Activated CD4-positive, alpha-beta T cell treated with anti-CD3 and anti-CD28 coated beads for 36 hours (primary cell): ENCODE measurements around the gene NFYA. TPM values are rescaled to one million over a fixed set of nuclear protein-coding genes. Genes with fewer than 3 reads are reported as not detected.

Experiments
- ATAC-seq: fragments of 200-7000 bp; cut with Tn5 transposase; one replicate; pipeline ENCODE4 v1.10.0; 2021; ENCODE audit warnings: mild to moderate bottlenecking, moderate library complexity
- CTCF ChIA-PET: fragments of 350-600 bp; sonication (Branson Sonifier 250); formaldehyde crosslinking; loops from one replicate; lab custom pipeline; 2021; ENCODE audit warnings: antibody characterized with exemption; lab: Charles Lee
- POLR2A ChIA-PET: fragments of 350-600 bp; sonication (Branson Sonifier 250); formaldehyde crosslinking; loops from one replicate; lab custom pipeline; 2021; ENCODE audit warnings: antibody characterized with exemption, inconsistent platforms; lab: Charles Lee
- DNase-seq: peaks from one replicate; pipeline ENCODE4 v3.0.0-alpha.2; 2020
- H3K27ac Mint-ChIP-seq: one replicate; pipeline ENCODE4 v1.8.0; 2021; ENCODE audit warnings: mixed read lengths
- H3K27me3 Mint-ChIP-seq: one replicate; pipeline ENCODE4 v1.8.0; 2021; ENCODE audit warnings: mixed read lengths
- H3K36me3 Mint-ChIP-seq: one replicate; pipeline ENCODE4 v1.8.0; 2021; ENCODE audit warnings: low read depth, mixed read lengths
- H3K4me1 Mint-ChIP-seq: one replicate; pipeline ENCODE4 v1.8.0; 2021; ENCODE audit warnings: mixed read lengths
- H3K4me3 Mint-ChIP-seq: one replicate; pipeline ENCODE4 v1.8.0; 2021; ENCODE audit warnings: mild to moderate bottlenecking, moderate library complexity, mixed read lengths
- H3K9me3 Mint-ChIP-seq: one replicate; pipeline ENCODE4 v1.8.0; 2021; ENCODE audit warnings: low read depth, mixed read lengths
- intact Hi-C, 2 experiments: fragments of 100-400 bp; cut with DNase I in 1 of 2; cut with micrococcal nuclease in 1 of 2; formaldehyde crosslinking; loops; one replicate each; pipeline versions ENCODE4 v1.14.2 to v1.15.1; 2022 to 2024; cut with DNase I, micrococcal nuclease
- total RNA-seq, 2 experiments: library from RNA; stranded (reverse); gene quantifications; one replicate each; pipeline ENCODE4 v1.2.3, GENCODE V29; 2021

The NFYA gene
- 10 to 100 TPM; 31.5 to 38.2 TPM for total RNA-seq

- ChIA-PET CTCF (interaction anchor here (0.5 kb wide), 1 partner anchor 292 kb away, joined by 3 read pairs; no protein-coding TSS in a partner anchor), POLR2A (interaction anchor here (0.6 to 1.1 kb wide), 2 partner anchors 45 to 321 kb away, joined by 4 to 5 read pairs; no protein-coding TSS in a partner anchor)
- ATAC-seq (peak; percentile 75), DNase-seq (peak; percentile 100)
- H3K4me3 Mint-ChIP-seq = peak within 1 kb of the TSS; percentile 94
- H3K27ac Mint-ChIP-seq = peak within 1 kb of the TSS; percentile 98
- peaks cover 40% of the 10 kb centered on the region for H3K36me3 Mint-ChIP-seq
- no peaks in the 10 kb centered on the region for H3K27me3 Mint-ChIP-seq
- H3K4me1 Mint-ChIP-seq = peaks cover 48% of the 10 kb centered on the region
- intact Hi-C loops = loop anchor here (1.0 to 10.0 kb wide), 19 partner anchors 45 to 1959 kb away; partner anchors contain the start of genes KCNK5 (in 2 of the 2), TOMM6 (in 2 of the 2), BYSL (in 1 of the 2) and CCND3 (in 1 of the 2)
- no peaks in the 10 kb centered on the region for H3K9me3 Mint-ChIP-seq
Measured at GRCh38 chr6:41072836-41073202, at the start of gene NFYA. TSS of gene NFYA (plus strand) at chr6:41072974. CDS start at chr6:41079090, 6,116 bp downstream.

GRCh38 chr6:41023114-41023513 lies 49.7 kb upstream of the NFYA start:
- Mint-ChIP-seq H3K4me1 (peaks cover 9% of the 10 kb centered on the region), H3K9me3 (no peaks in the 10 kb centered on the region), H3K36me3 (no peaks in the 10 kb centered on the region), H3K27ac (no peak overlapping the region), H3K4me3 (no peak overlapping the region), H3K27me3 (no peaks in the 10 kb centered on the region)
- no peak for ATAC-seq
- intact Hi-C loops = no loop called here
- POLR2A ChIA-PET = no interaction called here
- DNase-seq = no peak
- CTCF ChIA-PET = no interaction called here

GRCh38 chr6:41025966-41026530 lies 46.7 kb upstream of the NFYA start:
- DNase-seq (no peak), ATAC-seq (no peak)
- no peak overlapping the region for H3K27ac Mint-ChIP-seq
- POLR2A ChIA-PET = no interaction called here
- no peaks in the 10 kb centered on the region for H3K9me3 Mint-ChIP-seq
- CTCF ChIA-PET = interaction anchor here (1.4 to 1.9 kb wide), 2 partner anchors 8 to 15 kb away, joined by 3 to 4 read pairs; no protein-coding TSS in a partner anchor
- intact Hi-C loops = loop anchor here in 1 of 2 experiments (5.0 kb wide), 2 partner anchors 114 to 291 kb away; no protein-coding TSS in a partner anchor
- peaks cover 17% of the 10 kb centered on the region for H3K4me1 Mint-ChIP-seq
- no peaks in the 10 kb centered on the region for H3K27me3 Mint-ChIP-seq
- no peaks in the 10 kb centered on the region for H3K36me3 Mint-ChIP-seq
- no peak overlapping the region for H3K4me3 Mint-ChIP-seq

- no peaks in the 10 kb centered on the region for H3K9me3 Mint-ChIP-seq
- H3K4me1 Mint-ChIP-seq = peaks cover 17% of the 10 kb centered on the region
- H3K4me3 Mint-ChIP-seq = peak overlapping the region; percentile 73
- H3K27ac Mint-ChIP-seq = peak overlapping the region; percentile 73
- POLR2A ChIA-PET = interaction anchor here (1.2 kb wide), 1 partner anchor 32 kb away, joined by 3 read pairs; no protein-coding TSS in a partner anchor
- H3K36me3 Mint-ChIP-seq = no peaks in the 10 kb centered on the region
- intact Hi-C loops = loop anchor here (1.0 to 5.0 kb wide), 3 partner anchors 21 to 290 kb away; no protein-coding TSS in a partner anchor
- ATAC-seq (no peak), DNase-seq (no peak)
- no peaks in the 10 kb centered on the region for H3K27me3 Mint-ChIP-seq
- CTCF ChIA-PET = interaction anchor here (0.6 to 3.4 kb wide), 19 partner anchors 8 to 1152 kb away, joined by 3 to 27 read pairs (median 5); partner anchors contain the start of gene TSPO2
Measured at GRCh38 chr6:41027241-41027640, 45.5 kb upstream of the NFYA start.

- ChIA-PET POLR2A (interaction anchor here (0.6 to 1.2 kb wide), 4 partner anchors 8 to 45 kb away, joined by 3 to 5 read pairs (median 4); partner anchors contain the start of genes NFYA and OARD1), CTCF (interaction anchor here (0.6 to 3.4 kb wide), 25 partner anchors 8 to 1191 kb away, joined by 3 to 27 read pairs (median 5); partner anchors contain the start of gene TSPO2)
- H3K4me3 Mint-ChIP-seq = peak overlapping the region; percentile 73
- H3K27me3 Mint-ChIP-seq = no peaks in the 10 kb centered on the region
- H3K4me1 Mint-ChIP-seq = peaks cover 17% of the 10 kb centered on the region
- H3K36me3 Mint-ChIP-seq = no peaks in the 10 kb centered on the region
- peak overlapping the region; percentile 77 for H3K27ac Mint-ChIP-seq
- peak; percentile 89 for DNase-seq
- H3K9me3 Mint-ChIP-seq = no peaks in the 10 kb centered on the region
- intact Hi-C loops = loop anchor here (1.0 to 5.0 kb wide), 5 partner anchors 22 to 700 kb away; no protein-coding TSS in a partner anchor
- ATAC-seq = peak; percentile 88
Measured at GRCh38 chr6:41027799-41028560, 44.8 kb upstream of the NFYA start.

GRCh38 chr6:41028561-41029412 lies 44.0 kb upstream of the NFYA start:
- CTCF ChIA-PET = interaction anchor here (0.6 to 3.4 kb wide), 20 partner anchors 7 to 1681 kb away, joined by 3 to 27 read pairs (median 6); partner anchors contain the start of gene TSPO2
- no peaks in the 10 kb centered on the region for H3K9me3 Mint-ChIP-seq
- peaks cover 17% of the 10 kb centered on the region for H3K4me1 Mint-ChIP-seq
- no peaks in the 10 kb centered on the region for H3K36me3 Mint-ChIP-seq
- POLR2A ChIA-PET = interaction anchor here (0.6 to 1.2 kb wide), 4 partner anchors 9 to 471 kb away, joined by 3 to 5 read pairs (median 4); partner anchors contain the start of genes NFYA and OARD1
- intact Hi-C loops = loop anchor here in 1 of 2 experiments (1.0 to 5.0 kb wide), 5 partner anchors 22 to 700 kb away; no protein-coding TSS in a partner anchor
- ATAC-seq (peak; percentile 48), DNase-seq (no peak)
- H3K27ac Mint-ChIP-seq = peak overlapping the region; percentile 82
- H3K4me3 Mint-ChIP-seq = peak overlapping the region; percentile 73
- H3K27me3 Mint-ChIP-seq = no peaks in the 10 kb centered on the region

- no peaks in the 10 kb centered on the region for H3K36me3 Mint-ChIP-seq
- ChIA-PET POLR2A (interaction anchor here (0.7 kb wide), 1 partner anchor 16 kb away, joined by 3 read pairs; no protein-coding TSS in a partner anchor), CTCF (interaction anchor here (0.7 kb wide), 1 partner anchor 11 kb away, joined by 3 read pairs; no protein-coding TSS in a partner anchor)
Measured at GRCh38 chr6:41032830-41033229, 39.9 kb upstream of the NFYA start.

GRCh38 chr6:41033776-41034175 lies 39.0 kb upstream of the NFYA start:
- Mint-ChIP-seq H3K27me3 (no peaks in the 10 kb centered on the region), H3K36me3 (no peaks in the 10 kb centered on the region), H3K4me3 (no peak overlapping the region), H3K4me1 (peaks cover 6% of the 10 kb centered on the region), H3K27ac (no peak overlapping the region), H3K9me3 (no peaks in the 10 kb centered on the region)
- DNase-seq = no peak
- intact Hi-C loops = no loop called here
- CTCF ChIA-PET = interaction anchor here (0.6 to 0.7 kb wide), 2 partner anchors 145 to 1442 kb away, joined by 3 to 5 read pairs; no protein-coding TSS in a partner anchor
- no peak for ATAC-seq
- POLR2A ChIA-PET = no interaction called here

More at GRCh38 chr6:41032830-41033229, 39.9 kb upstream of the NFYA start:
- H3K4me3 Mint-ChIP-seq = no peak overlapping the region
- H3K27ac Mint-ChIP-seq = no peak overlapping the region
- no peaks in the 10 kb centered on the region for H3K9me3 Mint-ChIP-seq
- no peaks in the 10 kb centered on the region for H3K27me3 Mint-ChIP-seq
- DNase-seq (no peak), ATAC-seq (no peak)
- H3K4me1 Mint-ChIP-seq = peaks cover 9% of the 10 kb centered on the region
- intact Hi-C loops = no loop called here

- Mint-ChIP-seq H3K4me3 (no peak overlapping the region), H3K36me3 (no peaks in the 10 kb centered on the region), H3K4me1 (peaks cover 8% of the 10 kb centered on the region), H3K9me3 (no peaks in the 10 kb centered on the region), H3K27ac (no peak overlapping the region), H3K27me3 (no peaks in the 10 kb centered on the region)
- ChIA-PET CTCF (interaction anchor here (1.1 to 1.7 kb wide), 3 partner anchors 9 to 35 kb away, joined by 3 to 7 read pairs (median 3); no protein-coding TSS in a partner anchor), POLR2A (no interaction called here)
- no peak for DNase-seq
- ATAC-seq = no peak
- intact Hi-C loops = no loop called here
Measured at GRCh38 chr6:41036186-41036585, 36.6 kb upstream of the NFYA start.

- ChIA-PET CTCF (interaction anchor here (1.1 to 1.7 kb wide), 5 partner anchors 9 to 1103 kb away, joined by 3 to 7 read pairs (median 3); no protein-coding TSS in a partner anchor), POLR2A (no interaction called here)
- Mint-ChIP-seq H3K36me3 (no peaks in the 10 kb centered on the region), H3K4me3 (no peak overlapping the region), H3K27me3 (no peaks in the 10 kb centered on the region), H3K27ac (no peak overlapping the region), H3K4me1 (peaks cover 8% of the 10 kb centered on the region), H3K9me3 (no peaks in the 10 kb centered on the region)
- no peak for ATAC-seq
- intact Hi-C loops = no loop called here
- DNase-seq = no peak
Measured at GRCh38 chr6:41036601-41037000, 36.2 kb upstream of the NFYA start.
